ENCODE measurements around the gene NRAP.

DNA sequence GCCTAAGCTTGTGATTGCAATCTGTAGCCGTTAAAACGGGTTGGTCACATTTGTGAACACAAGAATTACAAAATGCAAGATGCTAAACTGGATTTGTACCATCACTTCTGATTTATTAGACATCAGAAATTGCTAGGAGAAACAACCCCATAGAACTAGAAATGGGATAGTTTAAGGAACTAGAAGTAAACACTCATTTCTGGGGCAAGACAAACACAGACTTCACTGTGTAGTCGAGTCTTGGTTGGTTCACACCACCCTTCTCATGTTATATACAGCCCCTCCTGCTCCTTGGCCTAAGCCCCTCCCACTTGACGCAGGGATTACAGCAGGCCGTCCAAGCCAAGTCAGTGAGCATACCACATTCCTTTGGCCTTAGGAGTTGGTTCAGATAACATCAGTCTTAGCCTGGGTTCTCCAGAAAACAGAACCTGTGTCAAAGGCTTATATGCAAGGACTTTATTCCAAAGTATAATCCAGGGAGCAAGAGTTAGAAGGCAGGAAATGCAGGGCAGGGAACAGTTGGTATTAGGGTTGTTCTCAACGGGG is 2.0 kb upstream of the NRAP start:
- TF ChIP-seq TARDBP (IDR thresholded peaks at IDR 0.05) (no peak), FOXM1 (IDR thresholded peaks at IDR 0.05; ENCODE audit: borderline replicate concordance) (no peak), FOXK2 (IDR thresholded peaks at IDR 0.05) (no peak), FOXA1 (IDR thresholded peaks at IDR 0.05) (no peak), BHLHE40 (IDR thresholded peaks at IDR 0.05; ENCODE audit: borderline replicate concordance) (no peak), LEF1 (IDR thresholded peaks at IDR 0.05; ENCODE audit: borderline replicate concordance) (no peak), SUZ12 (IDR thresholded peaks at IDR 0.05) (no peak), HDGF (IDR thresholded peaks at IDR 0.05; ENCODE audit: borderline replicate concordance) (no peak), ARNT (IDR thresholded peaks at IDR 0.05) (no peak), NFRKB (IDR thresholded peaks at IDR 0.05) (no peak), SP1 (IDR thresholded peaks at IDR 0.05) (no peak), ZNF384 (IDR thresholded peaks at IDR 0.05) (no peak)
- TF ChIP-seq, protein P1, sequence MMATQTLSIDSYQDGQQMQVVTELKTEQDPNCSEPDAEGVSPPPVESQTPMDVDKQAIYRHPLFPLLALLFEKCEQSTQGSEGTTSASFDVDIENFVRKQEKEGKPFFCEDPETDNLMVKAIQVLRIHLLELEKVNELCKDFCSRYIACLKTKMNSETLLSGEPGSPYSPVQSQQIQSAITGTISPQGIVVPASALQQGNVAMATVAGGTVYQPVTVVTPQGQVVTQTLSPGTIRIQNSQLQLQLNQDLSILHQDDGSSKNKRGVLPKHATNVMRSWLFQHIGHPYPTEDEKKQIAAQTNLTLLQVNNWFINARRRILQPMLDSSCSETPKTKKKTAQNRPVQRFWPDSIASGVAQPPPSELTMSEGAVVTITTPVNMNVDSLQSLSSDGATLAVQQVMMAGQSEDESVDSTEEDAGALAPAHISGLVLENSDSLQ (IDR thresholded peaks at IDR 0.05), result no peak
